ENCODE data around the gene CLDN5. TPM values are rescaled to one million over a fixed set of nuclear protein-coding genes. Genes with fewer than 3 reads are reported as not detected.
A peak's percentile ranks its signal among the peaks of the same experiment; 100 is the strongest.

The CLDN5 gene
- polyA plus RNA-seq, 1 donor, result 58.6 TPM

DNA sequence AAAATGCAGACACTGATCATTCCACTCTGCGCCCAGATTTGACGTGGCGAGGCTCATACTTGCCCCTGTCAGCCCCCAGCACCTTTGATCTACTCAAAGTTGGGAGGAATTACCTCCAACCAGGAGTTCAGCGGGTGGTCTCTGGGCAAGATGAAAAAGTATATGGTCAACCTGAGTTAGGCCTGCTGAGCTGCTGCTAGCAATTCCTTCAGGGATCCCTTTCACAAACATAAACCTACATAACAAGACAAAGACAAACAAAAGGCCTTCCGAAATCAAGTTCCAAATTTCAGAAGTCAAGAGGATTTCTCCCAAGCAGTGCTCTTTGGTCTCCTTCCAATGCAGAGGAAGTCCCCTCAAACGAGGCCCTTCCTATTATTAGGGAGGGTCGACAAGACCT, 20.8 kb downstream of the CLDN5 start:
- DNase-seq, result no peak

DNA sequence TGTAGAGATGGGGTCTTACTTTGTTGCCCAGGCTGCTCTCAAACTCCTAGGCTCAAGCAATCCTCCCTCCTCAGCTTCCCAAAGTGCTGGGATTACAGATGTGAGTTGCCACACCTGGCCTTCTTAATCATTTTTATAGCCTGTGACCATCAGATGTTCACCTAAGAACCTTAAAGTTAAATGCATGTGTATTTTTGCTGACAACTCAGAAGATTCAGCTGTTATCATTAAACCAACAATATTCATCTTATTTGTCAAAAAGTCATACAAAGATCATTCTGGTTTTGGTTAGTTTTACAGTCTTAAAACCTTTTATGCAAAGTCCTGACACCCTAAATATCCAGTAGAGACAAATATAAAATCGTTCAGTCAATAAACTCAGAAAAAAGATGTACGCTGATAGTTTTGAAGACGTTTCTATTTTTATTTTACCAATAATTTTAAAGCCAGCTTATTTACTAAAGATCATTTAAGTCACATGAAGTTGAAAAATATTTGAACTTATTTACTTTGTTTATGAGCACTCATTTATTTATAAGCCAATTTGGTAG, 22.2 kb downstream of the CLDN5 start:
- no peak for DNase-seq

DNA sequence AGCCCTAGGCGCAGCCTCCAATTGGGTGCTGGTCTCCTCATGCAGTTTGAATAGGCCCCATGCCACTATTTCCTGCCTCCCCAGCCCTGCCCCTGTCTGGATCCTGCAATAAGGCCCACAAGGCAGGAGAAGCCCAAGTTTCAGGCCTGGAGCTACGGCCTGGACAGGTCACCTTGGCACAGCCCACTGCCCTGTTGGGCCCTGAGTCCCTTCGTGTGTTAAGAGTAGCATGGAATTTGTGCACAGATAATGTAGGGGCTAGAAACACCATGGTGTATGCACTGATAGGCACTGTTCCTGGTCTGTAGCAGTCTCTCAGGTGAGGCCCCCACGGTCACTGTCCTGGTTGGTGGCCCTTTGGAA, 24.3 kb downstream of the CLDN5 start:
- no peak for DNase-seq

DNA sequence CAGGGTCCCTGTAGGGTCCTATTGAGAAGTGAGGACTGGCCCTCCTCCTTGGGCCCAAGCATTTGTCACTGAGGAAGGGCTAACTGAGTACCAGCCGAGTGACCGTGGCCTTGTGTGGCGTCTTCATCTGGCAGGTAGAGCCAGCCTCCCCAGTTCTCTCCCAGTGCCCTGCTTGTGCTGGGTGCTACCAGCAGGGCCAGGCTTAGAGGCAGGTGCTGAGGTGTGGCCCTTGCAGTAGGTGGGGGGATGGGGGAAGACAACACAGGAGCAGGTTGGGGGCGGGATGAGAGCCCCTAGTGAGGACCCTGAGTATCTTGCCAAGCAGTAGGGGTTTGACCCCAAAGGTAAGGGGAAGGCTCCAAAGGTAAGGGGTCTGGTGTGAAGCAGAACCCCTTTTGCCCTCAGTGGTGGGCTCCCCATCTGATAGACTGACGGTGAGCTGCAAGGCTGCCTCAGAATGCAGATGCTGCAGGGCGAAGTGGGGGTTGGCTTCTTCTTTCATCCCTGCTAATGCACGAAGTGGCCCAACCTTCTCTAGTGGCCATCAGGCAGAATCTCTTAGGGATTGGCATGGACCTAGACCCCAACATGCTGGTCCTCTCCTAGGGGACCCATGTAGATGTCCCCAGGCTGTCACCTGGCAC, 24.9 kb downstream of the CLDN5 start:
- DNase-seq, result no peak

DNA sequence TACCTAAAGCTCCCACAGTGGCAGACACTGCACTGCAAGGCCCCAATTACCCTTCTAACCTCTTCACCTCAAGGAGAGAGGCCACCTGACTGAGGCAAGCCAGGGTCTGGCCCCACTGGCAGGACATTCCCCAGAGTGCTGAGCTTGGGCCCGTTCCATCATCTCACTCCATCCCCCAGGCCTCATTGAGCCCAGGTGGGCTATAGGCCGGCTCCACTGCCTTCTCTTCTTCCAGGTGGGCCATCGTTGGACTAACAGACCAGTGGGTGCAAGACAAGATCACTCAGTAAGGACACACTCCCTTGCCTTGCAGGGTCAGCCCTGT, 25.4 kb downstream of the CLDN5 start:
- no peak for DNase-seq

DNA sequence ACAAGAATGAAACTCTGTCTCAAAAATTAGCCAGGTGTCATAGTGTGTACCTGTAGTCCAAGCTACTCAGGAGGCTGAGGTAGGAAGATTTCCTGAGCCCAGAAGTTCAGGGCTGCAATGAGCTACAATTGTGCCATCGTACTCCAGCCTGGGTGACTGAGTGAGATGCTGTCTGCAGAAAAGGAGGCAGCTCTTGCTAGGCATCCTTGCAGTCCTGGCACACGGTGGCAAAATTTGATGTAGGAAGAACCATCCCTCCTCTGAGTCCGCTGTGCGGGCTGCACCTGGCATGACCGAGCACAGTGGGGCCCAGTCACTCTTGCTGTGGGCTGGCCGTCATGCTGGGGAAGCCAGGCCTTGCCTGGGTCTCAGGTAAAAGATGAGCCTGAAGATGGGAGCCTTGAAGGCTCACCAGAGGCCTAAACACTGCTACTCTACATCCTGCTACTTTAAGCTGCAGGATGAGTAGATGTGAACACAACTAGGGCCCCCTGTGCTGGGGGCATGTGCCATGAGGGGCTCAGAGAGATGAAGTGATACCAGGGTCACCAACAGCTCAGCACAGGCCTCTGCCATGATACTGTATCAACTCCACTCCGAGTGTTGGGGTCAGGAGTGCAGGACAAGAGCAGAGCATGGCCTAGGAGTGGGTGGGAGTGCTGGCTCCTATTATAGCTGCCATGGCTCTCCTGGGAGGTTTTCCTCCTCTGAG, 25.9 kb downstream of the CLDN5 start:
- no peak for DNase-seq

DNA sequence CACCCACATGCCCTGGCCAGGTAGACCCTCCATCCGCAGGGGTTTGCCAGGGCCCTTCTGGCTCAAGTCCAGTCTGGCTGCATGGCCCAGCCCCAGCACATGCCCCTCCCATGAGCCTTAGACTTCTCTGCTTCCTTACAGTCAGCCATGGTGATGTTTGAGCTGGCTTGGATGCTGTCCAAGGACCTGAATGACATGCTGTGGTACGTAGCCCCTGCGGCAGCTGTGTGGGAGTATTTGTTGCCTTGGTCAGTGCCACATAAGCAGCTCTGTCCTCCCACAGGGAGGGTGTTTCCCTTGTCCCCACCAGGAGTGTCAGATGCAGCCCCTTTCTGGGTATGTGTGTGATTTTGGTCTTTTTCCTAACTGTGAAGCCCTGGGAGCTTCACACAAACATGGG, 27.0 kb downstream of the CLDN5 start:
- no peak for DNase-seq

DNA sequence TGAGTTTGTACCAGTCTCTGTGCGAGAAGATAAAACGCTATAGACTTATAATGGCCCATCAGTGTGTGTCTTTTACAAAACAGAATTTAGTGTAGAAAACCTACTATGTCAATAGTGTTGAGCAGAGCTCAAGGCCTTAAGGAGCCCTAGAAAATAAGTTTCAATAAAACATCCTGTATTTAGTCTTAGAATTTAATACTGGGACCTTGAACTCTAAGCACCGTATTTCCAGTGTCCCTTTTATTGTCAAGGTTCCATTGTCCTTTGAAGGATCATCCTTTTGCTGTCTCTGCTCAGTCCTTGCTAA, 27.9 kb downstream of the CLDN5 start:
- DNase-seq, result no peak

DNA sequence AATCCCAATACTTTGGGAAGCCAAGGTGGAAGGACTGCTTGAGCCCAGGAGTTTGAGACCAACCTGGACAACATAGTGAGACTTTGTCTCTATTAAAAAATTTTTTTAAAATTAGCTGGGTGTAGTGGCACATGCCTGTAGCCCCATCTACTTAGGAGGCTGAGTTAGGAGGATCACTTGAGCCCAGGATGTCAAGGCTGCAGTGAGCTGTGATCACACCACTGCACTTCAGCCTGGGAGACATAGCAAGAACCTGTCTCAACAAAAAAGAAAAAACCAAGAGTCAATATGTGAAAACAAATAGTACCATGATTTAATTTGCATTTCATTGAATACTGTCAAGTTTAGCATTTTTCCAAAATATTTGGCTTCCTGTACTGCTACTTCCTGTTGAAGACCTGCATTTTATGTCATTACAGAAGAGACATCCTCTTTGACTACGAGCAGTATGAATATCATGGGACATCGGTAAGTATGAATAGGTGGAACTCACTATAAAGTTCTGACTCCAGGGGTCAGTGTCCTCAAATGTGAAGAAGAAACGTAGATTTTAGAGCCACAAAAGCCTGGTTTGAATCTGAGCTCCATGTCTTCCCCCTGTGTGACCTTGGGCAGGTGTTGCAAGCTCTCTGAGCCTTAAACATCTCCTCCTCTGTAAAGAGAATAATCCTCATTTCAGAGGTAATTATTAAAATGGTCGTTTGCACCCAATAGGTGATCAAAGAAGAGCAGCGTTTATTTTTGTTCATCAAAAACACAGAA, 28.5 kb downstream of the CLDN5 start:
- no peak for DNase-seq

DNA sequence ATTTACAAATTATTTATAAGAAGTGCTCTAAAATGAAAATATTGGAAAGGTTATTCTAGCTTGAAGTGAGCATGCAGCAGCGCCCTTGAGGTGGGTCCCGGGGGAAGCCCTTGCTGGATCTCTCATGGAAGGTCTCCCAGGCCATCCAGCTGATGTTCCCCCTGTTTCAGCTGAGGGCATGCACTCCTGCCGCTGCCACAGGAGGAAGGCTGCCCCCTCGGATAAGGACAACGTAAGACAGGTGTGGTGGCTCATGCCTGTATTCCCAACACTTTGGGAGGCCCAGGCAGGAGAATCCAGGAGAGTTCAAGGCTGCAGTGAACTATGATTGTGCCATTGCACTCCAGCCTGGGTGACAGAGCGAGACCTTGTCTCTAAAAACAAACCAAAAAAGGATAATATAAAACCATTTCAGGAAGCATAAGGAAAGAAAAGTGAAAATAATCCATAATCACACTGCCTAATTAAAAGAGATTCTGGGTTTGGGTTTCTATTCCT, 29.5 kb downstream of the CLDN5 start:
- DNase-seq, result no peak

DNA sequence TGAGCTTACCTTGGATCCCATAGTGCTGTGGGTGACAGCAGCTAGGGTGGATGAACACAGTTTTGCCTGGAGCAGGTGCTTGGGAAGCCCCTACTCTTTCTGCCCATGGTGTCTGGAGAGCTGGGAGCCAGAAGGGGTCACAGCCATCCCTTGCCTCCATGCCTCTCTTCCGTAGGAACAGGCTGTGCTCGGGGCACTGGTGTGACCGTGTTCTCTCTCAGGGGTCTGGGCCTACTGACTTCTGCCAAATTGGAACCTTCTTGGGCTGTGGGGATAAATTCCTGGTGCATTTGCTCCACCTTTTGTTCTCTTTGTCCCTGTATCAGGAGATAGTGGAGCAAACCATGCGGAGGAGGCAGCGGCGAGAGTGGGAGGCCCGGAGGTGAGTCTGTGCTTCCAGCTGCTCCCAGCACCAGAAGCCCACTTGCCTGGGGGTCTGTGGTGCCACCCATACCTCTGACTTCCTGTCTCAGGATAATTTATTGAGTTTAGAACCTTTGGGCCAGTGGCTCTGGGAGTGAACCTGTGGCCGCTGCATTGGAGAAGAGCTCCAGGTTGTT, 30.1 kb downstream of the CLDN5 start:
- no peak for DNase-seq

DNA sequence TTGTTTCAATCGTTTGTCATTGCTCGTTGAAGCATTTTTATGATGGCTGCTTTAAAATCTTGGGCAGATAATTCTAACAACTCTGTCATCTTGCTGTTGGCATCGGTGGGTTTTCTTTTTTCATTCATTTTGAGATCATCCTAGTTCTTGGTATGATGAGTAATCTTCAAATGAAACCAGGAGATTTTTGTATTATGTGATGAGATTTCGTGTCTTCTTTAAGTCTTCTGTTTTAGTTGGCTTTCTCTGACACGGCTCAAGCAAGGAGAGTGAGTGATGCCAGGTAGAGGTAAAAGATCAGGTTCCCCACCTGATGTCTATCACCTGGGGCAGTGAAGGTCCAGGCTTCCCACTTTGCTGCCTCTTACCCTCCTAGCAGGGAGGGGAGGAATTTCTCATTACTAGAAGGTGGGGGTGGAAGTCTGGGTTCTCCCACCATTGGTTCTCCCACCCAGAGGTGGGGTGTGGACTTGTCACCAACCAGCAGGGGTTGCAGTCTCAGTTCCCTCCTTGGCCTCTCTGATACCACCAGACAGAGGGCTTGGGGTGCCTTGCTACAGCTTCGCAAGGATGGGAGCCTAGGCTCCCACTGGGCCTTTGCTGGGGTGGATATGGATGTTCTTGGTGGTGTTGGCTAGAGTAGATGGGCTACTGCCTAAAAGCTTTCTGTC, 31.6 kb downstream of the CLDN5 start:
- DNase-seq, result no peak

DNA sequence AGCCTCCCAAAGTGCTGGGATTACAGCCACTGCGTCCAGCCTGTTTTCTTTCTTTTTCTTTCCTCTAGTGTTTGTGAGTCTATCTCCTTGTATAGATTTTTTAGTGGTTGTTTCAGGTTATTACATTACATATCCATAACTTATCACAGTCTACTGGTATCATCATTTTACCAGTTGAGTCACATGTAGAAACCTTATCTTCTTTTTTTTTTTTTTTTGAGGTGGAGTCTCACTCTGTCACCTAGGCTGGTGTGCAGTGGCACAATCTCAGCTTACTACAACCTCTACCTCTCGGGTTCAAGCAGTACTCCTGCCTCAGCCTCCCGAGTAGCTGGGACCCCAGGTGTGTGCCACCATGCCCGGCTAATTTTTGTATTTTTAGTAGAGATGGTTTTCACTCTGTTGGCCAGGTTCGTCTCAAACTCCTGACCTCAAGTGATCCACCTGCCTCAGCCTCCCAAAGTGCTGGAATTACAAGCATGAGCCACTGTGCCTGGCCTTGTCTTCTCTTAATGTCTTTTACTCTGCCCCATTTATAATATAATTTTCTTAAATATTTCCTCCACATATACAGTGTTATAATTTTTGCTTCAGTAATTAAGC, 33.5 kb downstream of the CLDN5 start:
- DNase-seq, result no peak

DNA sequence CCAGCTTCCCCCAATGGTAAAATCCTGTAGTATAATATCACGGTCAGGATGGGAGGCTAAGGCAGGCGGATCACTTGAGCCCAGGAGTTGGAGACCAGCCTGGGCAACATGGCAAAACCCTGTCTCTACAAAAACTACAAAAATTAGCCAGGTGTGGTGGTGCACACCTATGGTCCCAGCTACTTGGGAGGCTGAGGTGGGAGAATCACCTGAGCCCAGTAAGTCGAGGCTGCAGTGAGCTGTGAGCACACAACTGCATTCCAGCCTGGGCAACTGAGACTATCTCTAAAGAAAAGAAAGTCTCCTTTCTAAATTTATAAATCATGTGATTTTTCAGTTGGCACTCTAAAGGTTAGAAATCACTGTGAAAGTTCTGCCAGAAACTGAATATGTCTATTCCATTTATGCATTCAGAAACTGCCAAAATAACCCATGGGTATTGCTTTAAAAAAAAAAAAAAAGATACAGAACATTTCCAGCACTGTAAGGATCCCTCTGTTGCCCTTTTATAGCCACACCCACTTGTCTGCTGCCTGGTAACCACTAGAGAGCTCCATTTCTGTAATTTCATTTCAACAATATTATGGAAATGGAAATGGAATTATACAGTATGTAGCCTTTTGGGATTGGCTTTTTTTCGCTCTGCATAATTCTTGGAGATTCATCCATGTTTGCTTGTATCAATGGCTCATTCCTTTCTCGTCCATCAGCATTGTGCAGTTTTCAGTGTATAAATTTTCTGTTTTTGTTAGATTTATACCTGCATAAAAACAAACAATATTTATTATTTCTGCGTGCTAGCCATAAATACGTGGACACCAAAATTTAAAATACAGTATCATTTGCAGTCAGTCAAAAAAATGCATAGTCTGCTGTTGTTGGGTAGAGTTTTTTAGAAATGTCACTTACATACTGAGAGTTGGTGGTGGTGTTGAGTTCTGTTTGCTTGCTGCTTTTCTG, 35.0 kb downstream of the CLDN5 start:
- peak; percentile 21 for DNase-seq

DNA sequence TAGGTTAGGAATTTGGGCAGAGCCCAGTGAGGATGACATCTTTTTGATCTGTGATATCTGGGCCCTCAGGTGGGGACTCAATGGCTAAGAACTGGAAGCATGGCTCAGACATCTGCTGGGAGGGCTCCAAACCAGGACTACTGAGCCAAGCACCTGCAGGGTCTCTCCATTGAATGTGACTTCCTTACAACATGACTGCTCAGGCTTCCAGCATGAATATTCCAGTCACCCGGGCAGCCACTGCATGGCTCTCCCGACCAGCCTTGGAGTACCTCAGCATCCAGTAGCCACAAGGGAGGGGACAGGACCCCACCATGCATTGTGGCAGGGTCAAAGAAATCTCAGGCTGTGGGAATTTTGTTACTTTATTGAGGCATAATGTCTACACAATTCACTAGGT, 35.9 kb downstream of the CLDN5 start:
- no peak for DNase-seq

DNA sequence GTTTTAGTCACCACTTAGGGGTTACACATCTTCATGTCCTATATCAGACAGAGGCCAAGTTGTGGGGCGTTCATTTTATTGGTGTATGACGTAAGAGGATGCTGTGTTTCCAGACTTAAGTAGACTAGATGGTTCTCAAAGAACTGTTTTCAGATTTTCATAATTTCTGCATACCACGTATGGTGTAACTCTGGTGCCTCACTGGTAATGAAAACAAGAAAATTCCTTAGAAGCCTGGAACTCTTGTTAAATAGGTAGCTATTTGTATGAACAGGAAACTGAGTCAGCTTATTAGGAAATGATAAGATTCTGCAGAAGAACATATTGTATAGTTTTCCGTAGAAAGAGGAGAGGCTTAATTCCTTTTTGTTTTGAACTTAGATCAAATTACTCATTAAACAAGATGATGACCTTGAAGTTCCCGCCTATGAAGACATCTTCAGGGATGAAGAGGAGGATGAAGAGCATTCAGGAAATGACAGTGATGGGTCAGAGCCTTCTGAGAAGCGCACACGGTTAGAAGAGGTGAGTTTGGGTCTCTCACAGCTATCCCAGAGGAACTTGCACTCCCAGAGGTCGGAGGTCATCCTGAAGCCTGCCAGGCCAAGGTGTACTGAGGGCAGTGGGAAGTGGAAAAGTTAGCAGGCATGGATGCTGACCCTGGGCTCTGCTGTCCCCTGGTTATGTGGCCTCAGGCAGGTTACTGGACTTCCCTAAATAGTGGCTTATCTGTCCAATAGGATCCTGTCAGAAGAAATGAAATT, 40.5 kb downstream of the CLDN5 start:
- no peak for DNase-seq

DNA sequence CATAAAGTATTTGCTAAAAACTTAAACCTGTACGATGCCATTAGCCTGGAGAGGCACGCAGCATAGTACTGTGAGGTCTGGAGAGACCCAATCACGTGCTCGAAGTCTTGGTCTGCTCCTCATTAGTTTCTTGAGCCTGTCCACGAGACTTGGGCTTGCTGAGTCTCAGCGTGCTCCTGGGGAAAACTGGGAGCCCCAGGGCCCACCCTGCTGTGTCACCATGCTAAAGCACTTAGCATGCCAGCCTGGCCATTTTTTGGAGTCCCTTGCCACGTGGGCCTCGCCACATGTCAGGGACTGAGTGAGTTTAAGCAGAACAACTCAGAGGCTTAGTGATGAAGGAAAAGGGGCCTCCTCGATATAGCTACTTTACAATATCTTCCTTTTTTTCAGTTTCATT, 41.9 kb downstream of the CLDN5 start:
- DNase-seq, result no peak

DNA sequence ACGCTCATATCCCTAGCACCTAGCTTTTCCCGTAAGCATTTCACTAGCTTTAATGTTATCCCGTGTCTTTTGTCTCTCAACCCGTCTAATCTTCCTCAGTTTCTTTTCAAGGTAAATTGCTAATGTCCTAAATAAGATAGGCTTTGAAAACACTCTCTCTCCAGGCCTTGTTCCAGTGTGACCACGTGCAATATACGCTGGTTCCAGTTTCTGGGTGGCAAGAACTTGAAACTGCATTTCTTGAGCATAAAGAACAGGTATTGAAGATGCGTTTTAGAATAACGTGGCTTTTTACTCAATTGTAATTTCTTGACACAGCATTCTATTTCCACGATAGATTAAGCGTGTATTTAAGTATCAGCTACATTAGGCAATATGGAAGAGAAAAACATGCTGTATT, 43.4 kb downstream of the CLDN5 start:
- no peak for DNase-seq

DNA sequence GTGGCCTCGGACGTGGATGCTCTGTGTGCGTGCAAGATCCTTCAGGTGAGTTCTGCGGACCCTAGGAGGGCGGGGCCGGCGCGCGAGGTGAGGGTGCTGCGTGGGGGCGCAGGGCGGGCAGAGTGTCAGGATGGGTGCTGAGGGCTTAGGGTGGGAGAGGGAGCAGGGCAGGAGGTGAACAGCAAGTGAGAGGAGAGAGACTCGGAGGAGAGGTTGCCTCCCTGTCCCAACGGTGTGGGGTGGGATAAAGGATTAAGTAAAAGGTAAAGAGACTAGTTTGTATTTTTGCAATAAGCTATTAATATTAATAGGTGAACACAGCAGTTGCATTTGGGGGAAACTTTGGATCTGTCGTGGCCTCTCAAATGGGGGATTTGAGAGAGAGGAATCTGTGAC, 44.0 kb downstream of the CLDN5 start:
- no peak for DNase-seq
